Thoracic aorta (tissue), 2 donors: ENCODE results near the gene CDC42SE2. TPM values are rescaled to one million over a fixed set of nuclear protein-coding genes. Genes with fewer than 3 reads are reported as not detected.

Experiments used
- ATAC-seq: fragments of 150-250 bp; one replicate; pipeline ENCODE4 v1.8.0; 2017; ENCODE audit warnings: low read depth; ENCODE audit not compliant: insufficient number of reproducible peaks, low FRiP score
- DNase-seq: peaks from one replicate; pipeline ENCODE4 v3.0.0-alpha.2; 2020; ENCODE audit warnings: low spot score
- H3K27ac ChIP-seq, 2 donors: fragments of 200-600 bp; sonication (generic); 1 replicate in 1 of 2; 2 replicates in 1 of 2; pipeline ENCODE4 v1.5.1; 2016; ENCODE audit warnings: mild to moderate bottlenecking in 2 of 2, moderate library complexity in 2 of 2
- H3K27me3 ChIP-seq: fragments of 200-600 bp; sonication (generic); replicated peaks from 2 replicates; pipeline ENCODE4 v1.6.0; 2016; ENCODE audit warnings: mild to moderate bottlenecking; ENCODE audit not compliant: insufficient read depth
- H3K36me3 ChIP-seq: fragments of 200-600 bp; sonication (generic); one replicate; pipeline ENCODE4 v1.5.1; 2016
- H3K4me1 ChIP-seq, 2 donors: fragments of 200-600 bp; sonication (generic); 1 replicate in 1 of 2; 2 replicates in 1 of 2; pipeline versions ENCODE4 v1.5.1 to v1.6.0; 2016; ENCODE audit warnings: low read depth in 2 of 2, mild to moderate bottlenecking in 1 of 2; ENCODE audit not compliant: control insufficient read depth in 1 of 2
- H3K4me3 ChIP-seq: fragments of 200-600 bp; sonication (generic); 2 replicates; pipeline ENCODE4 v1.5.1; 2016; ENCODE audit warnings: mild to moderate bottlenecking
- H3K9me3 ChIP-seq: fragments of 200-600 bp; sonication (generic); 2 replicates; pipeline ENCODE4 v1.5.1; 2016
- CTCF ChIP-seq: fragments of 200-600 bp; sonication (generic); IDR thresholded peaks from one replicate; pipeline ENCODE4 v1.5.1; 2019; ENCODE audit warnings: antibody characterized with exemption
- total RNA-seq, 2 donors: library from RNA; depleted of rRNA; stranded (reverse); fragments of >200 nt; gene quantifications; one replicate each; pipeline versions ENCODE4 v1.1.0 to v1.2.3, GENCODE V29; 2016

Gene CDC42SE2
- total RNA-seq, 2 donors from 2014 or later: 20.3 to 38.0 TPM

DNA sequence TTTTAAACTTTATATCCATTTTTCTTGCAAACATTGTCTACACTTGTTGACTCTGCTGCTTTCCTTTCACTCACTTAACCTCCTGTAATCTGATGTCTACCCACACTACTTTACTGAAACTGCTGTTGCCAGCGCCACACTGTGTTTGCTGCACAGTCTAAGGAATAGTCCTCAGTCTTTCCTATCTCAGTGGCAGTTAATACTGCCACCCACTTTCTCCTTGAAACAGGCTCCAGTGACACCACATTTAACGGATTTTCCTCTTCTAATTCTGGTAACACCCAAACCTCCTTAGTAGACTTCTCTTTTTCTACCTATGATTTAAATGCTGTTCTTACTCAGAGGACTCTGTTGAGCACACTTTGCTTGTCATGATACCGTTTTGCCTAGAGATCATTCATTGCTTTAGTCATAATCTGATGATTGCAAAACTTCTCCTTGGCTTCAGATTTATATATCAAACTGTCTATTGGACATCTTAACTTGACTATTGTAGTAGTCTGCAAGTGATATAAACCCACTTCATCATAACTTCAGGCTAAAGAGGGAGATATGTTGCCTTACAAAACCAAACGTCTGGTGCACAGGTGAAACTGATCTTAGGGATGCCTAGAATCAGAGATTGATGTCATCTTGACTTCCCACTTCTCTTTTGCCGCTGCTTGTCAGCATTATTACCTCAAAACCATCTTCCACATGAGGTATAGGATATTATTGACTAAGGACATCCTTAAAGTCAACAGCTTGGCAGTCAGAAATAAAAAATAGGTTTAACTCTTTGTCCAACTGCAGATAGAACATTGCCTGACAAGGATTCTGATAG is 94.1 kb downstream of the CDC42SE2 start:
- no peaks in the 10 kb centered on the region for H3K27me3 ChIP-seq
- H3K36me3 ChIP-seq: peaks cover 3% of the 10 kb centered on the region
- DNase-seq (no peak), ATAC-seq (no peak)
- no peak for TF ChIP-seq CTCF
- H3K27ac ChIP-seq: no peak overlapping the region
- H3K9me3 ChIP-seq: no peaks in the 10 kb centered on the region
- peaks cover 0 to 12% of the 10 kb centered on the region in 2 donors for H3K4me1 ChIP-seq
- no peak overlapping the region for H3K4me3 ChIP-seq

DNA sequence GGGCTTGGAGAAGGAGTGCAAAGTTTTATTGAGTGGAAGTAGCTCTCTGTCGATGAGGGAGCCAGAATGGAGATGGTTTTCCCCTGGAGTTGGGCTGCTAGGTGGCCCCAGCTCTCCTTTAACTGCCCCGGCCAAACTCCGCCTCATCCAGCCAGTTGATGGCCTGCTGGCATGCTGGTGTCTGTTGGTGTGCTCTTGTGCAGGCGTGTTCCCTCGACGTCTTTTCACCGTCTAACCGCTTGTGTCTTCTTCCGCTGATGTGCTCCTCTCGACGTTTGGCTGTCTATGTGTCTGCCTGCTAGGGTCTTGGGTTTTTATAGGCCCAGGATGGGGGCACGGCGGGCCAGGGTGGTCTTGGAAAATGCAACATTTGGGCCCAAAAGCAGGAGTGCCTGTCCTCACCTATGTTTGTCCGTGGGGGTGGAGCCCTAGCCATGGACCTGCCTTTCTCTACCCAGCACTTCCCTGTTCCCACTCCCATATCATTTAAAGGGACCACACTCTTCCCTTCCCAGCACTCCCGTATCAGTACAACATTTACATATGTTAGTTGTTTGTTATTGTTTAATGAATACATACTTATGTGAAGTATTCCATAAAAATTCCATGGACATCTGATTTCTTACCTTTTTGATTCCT is 97.9 kb downstream of the CDC42SE2 start:
- Histone ChIP-seq H3K36me3 (peaks cover 3% of the 10 kb centered on the region), H3K9me3 (no peaks in the 10 kb centered on the region), H3K27ac (no peak overlapping the region), H3K4me3 (no peak overlapping the region), H3K27me3 (no peaks in the 10 kb centered on the region), H3K4me1 (no peaks in the 10 kb centered on the region)
- TF ChIP-seq CTCF: no peak
- ATAC-seq (no peak), DNase-seq (no peak)

GRCh38 chr5:131363811-131364506 is 100.1 kb downstream of the CDC42SE2 start:
- ATAC-seq (no peak), DNase-seq (no peak)
- H3K27me3 ChIP-seq: no peaks in the 10 kb centered on the region
- H3K36me3 ChIP-seq: peaks cover 3% of the 10 kb centered on the region
- no peaks in the 10 kb centered on the region for H3K9me3 ChIP-seq
- H3K4me3 ChIP-seq: no peak overlapping the region
- no peak overlapping the region for H3K27ac ChIP-seq
- H3K4me1 ChIP-seq: no peaks in the 10 kb centered on the region
- no peak for TF ChIP-seq CTCF

- DNase-seq (no peak), ATAC-seq (no peak)
- TF ChIP-seq CTCF: no peak
- Histone ChIP-seq H3K4me1 (no peaks in the 10 kb centered on the region), H3K4me3 (no peak overlapping the region), H3K27me3 (no peaks in the 10 kb centered on the region), H3K36me3 (no peaks in the 10 kb centered on the region), H3K9me3 (no peaks in the 10 kb centered on the region), H3K27ac (no peak overlapping the region)
Measured at GRCh38 chr5:131364507-131365050, 100.7 kb downstream of the CDC42SE2 start.

DNA sequence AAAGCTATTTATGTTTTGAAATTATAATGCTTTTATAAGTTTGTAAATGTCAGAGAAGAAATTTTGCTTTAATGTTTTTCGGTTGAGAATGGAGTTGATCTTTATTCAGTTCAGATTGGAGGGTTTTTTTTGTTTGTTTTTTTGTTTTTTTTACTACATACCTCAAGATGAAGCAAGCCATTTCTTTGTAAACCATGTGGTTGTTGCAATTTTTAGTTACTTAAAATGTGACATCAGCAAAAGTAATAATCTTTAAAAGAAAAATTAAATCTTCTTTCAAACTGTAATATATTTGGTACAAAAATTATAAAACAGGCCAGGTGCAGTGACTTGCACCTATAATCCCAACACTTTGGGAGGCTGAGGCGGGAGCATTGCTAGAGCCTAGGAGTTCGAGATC is 102.6 kb downstream of the CDC42SE2 start:
- Histone ChIP-seq H3K27ac (no peak overlapping the region), H3K4me3 (no peak overlapping the region), H3K36me3 (no peaks in the 10 kb centered on the region), H3K9me3 (no peaks in the 10 kb centered on the region), H3K27me3 (no peaks in the 10 kb centered on the region), H3K4me1 (no peaks in the 10 kb centered on the region)
- no peak for ATAC-seq
- no peak for DNase-seq
- no peak for TF ChIP-seq CTCF
